Liver (tissue), 9 donors: ENCODE data around the gene TRAPPC12. TPM values are rescaled to one million over a fixed set of nuclear protein-coding genes. Genes with fewer than 3 reads are reported as not detected.

Source experiments
- DNase-seq: peaks from one replicate; pipeline ENCODE4 v3.0.0-alpha.2; 2017; ENCODE audit warnings: low spot score
- H3K27ac ChIP-seq, 2 donors: one replicate each; pipeline ENCODE4 v1.7.0; 2013; ENCODE audit warnings: inconsistent platforms in 2 of 2, low read length in 2 of 2, control low read depth in 1 of 2, low read depth in 1 of 2, mild to moderate bottlenecking in 1 of 2
- H3K27me3 ChIP-seq, 4 donors: one replicate each; pipeline versions ENCODE4 v1.6.1 to v1.7.0; 2013; ENCODE audit warnings: low read length in 3 of 4, inconsistent platforms in 1 of 4, mild to moderate bottlenecking in 1 of 4, moderate library complexity in 1 of 4; ENCODE audit not compliant: control insufficient read depth in 4 of 4, insufficient read depth in 4 of 4
- H3K36me3 ChIP-seq, 4 donors: one replicate each; pipeline versions ENCODE4 v1.6.1 to v1.7.0; 2013; ENCODE audit warnings: low read length in 3 of 4, mild to moderate bottlenecking in 3 of 4, low read depth in 1 of 4, moderate library complexity in 1 of 4; ENCODE audit not compliant: control insufficient read depth in 4 of 4, insufficient read depth in 3 of 4
- H3K4me1 ChIP-seq, 4 donors: one replicate each; pipeline versions ENCODE4 v1.6.1 to v1.7.0; 2013; ENCODE audit warnings: low read length in 3 of 4, mild to moderate bottlenecking in 3 of 4, moderate library complexity in 1 of 4; ENCODE audit not compliant: control insufficient read depth in 4 of 4, insufficient read depth in 4 of 4
- H3K4me3 ChIP-seq, 3 donors: one replicate each; pipeline versions ENCODE4 v1.6.1 to v1.7.0; 2013; ENCODE audit warnings: low read length in 3 of 3, control low read depth in 1 of 3, low read depth in 1 of 3, mild to moderate bottlenecking in 1 of 3
- H3K9ac ChIP-seq, 2 donors: one replicate each; pipeline ENCODE4 v1.7.0; 2013; ENCODE audit warnings: low read length in 2 of 2, mild to moderate bottlenecking in 2 of 2, moderate library complexity in 2 of 2, control low read depth in 1 of 2, low read depth in 1 of 2
- H3K9me3 ChIP-seq, 4 donors: one replicate each; pipeline versions ENCODE4 v1.6.1 to v1.7.0; 2013; ENCODE audit warnings: low read length in 3 of 4; ENCODE audit not compliant: control insufficient read depth in 4 of 4
- EGR1 ChIP-seq, 2 donors: IDR thresholded peaks; 2 replicates each; pipeline ENCODE4 v1.6.1; 2016 to 2018; ENCODE audit warnings: antibody characterized with exemption in 2 of 2, low read depth in 2 of 2
- FOXA1 ChIP-seq: IDR thresholded peaks from 2 replicates; pipeline ENCODE4 v1.6.1; 2016; ENCODE audit warnings: antibody characterized with exemption
- FOXA2 ChIP-seq: IDR thresholded peaks from 2 replicates; pipeline ENCODE4 v1.6.1; 2016; ENCODE audit warnings: antibody characterized with exemption
- GABPA ChIP-seq, 2 donors: IDR thresholded peaks in 1 of 2; conservative IDR thresholded peaks in 1 of 2; 2 replicates each; pipeline ENCODE4 v1.6.1; 2016; ENCODE audit warnings: antibody characterized with exemption in 2 of 2, mild to moderate bottlenecking in 1 of 2, moderate library complexity in 1 of 2
- HNF4A ChIP-seq, 2 donors: conservative IDR thresholded peaks; 2 replicates each; pipeline ENCODE4 v1.6.1; 2016; ENCODE audit warnings: antibody characterized with exemption in 2 of 2, mild to moderate bottlenecking in 2 of 2
- HNF4G ChIP-seq: IDR thresholded peaks from 2 replicates; pipeline ENCODE4 v1.6.1; 2016; ENCODE audit warnings: antibody characterized with exemption
- JUND ChIP-seq, 2 donors: IDR thresholded peaks; 2 replicates each; pipeline ENCODE4 v1.6.1; 2016; ENCODE audit warnings: antibody characterized with exemption in 2 of 2
- NR2F2 ChIP-seq: IDR thresholded peaks from 2 replicates; pipeline ENCODE4 v1.6.1; 2016; ENCODE audit warnings: antibody characterized with exemption
- RAD21 ChIP-seq, 2 donors: IDR thresholded peaks; 2 replicates each; pipeline ENCODE4 v1.6.1; 2016; ENCODE audit warnings: antibody characterized with exemption in 2 of 2, mild to moderate bottlenecking in 2 of 2
- RXRA ChIP-seq, 2 donors: IDR thresholded peaks; 2 replicates each; pipeline ENCODE4 v1.6.1; 2017 to 2018; ENCODE audit warnings: antibody characterized with exemption in 2 of 2, mild to moderate bottlenecking in 1 of 2
- SP1 ChIP-seq: IDR thresholded peaks from 2 replicates; pipeline ENCODE4 v1.6.1; 2018; ENCODE audit warnings: antibody characterized with exemption, mild to moderate bottlenecking
- TAF1 ChIP-seq: conservative IDR thresholded peaks from 2 replicates; pipeline ENCODE4 v1.6.1; 2016; ENCODE audit warnings: antibody characterized with exemption, mild to moderate bottlenecking
- YY1 ChIP-seq: IDR thresholded peaks from 2 replicates; pipeline ENCODE4 v1.6.1; 2016; ENCODE audit warnings: antibody characterized with exemption, mild to moderate bottlenecking
- WGBS: extraction: QIAGEN DNeasy Blood & Tissue Kit; methylation state at CpG from one replicate; pipeline ENCODE4 v1.1.7; 2013; 5-methylcytosine and 5-hydroxymethylcytosine counted together
- polyA plus RNA-seq, 2 donors: library from polyadenylated mRNA; stranded (reverse) in 1 of 2; unstranded in 1 of 2; fragments of 200-250 nt in 1 of 2; fragments of >200 nt in 1 of 2; fragmentation: Nextera tagmentation in 1 of 2; extraction: Ambion mirVana in 1 of 2; gene quantifications; one replicate each; pipeline versions ENCODE4 v1.2.1 to v1.2.3, GENCODE V29; 2013 to 2015
- total RNA-seq, 2 donors: library from RNA; depleted of rRNA; stranded (reverse); fragments of >200 nt; gene quantifications; one replicate each; pipeline ENCODE4 v1.2.3, GENCODE V29; 2014
- TF ChIP-seq, protein P1 (sequence below): IDR thresholded peaks from 2 replicates; pipeline ENCODE4 v1.6.1; 2016; ENCODE audit warnings: antibody characterized with exemption
- TF ChIP-seq, protein P2 (sequence below): IDR thresholded peaks from 2 replicates; pipeline ENCODE4 v1.6.1; 2016; ENCODE audit warnings: antibody characterized with exemption, mild to moderate bottlenecking
- TF ChIP-seq, protein P3 (sequence below): IDR thresholded peaks from 2 replicates; pipeline ENCODE4 v1.6.1; 2016; ENCODE audit warnings: antibody characterized with exemption
- TF ChIP-seq, protein P4 (sequence below): fragments of 150-350 bp; IDR thresholded peaks from 2 replicates; pipeline ENCODE4 v1.5.1; 2017; ENCODE audit warnings: improper control_type of control experiment, low read depth, low read length; ENCODE audit not compliant: missing input control
- donor health status: healthy.
- donor health status: healthy.
- donor health status: healthy.
- donor health status: healthy.
- donor health status: healthy.

TRAPPC12 gene
- total and polyA plus RNA-seq, 4 donors: 30.2 to 60.9 (median 39.7) TPM

DNA sequence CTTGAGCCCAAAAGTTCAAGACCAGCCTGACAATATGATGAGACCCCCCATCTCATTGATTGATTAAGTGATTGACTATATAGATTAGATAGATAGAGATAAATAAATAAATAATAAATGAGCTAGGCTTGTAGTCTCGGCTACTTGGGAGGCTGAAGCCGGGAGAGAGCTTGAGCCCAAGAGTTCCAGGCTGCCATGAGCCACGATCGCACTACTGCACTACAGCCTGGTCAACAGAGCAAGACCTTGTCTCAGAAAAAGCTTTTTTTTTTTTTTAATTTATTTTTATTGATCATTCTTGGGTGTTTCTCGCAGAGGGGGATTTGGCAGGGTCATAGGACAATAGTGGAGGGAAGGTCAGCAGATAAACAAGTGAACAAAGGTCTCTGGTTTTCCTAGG is 14.3 kb upstream of the TRAPPC12 start:
- Histone ChIP-seq H3K9ac (no peak overlapping the region), H3K27ac (no peak overlapping the region), H3K36me3 (no peaks in the 10 kb centered on the region), H3K27me3 (no peaks in the 10 kb centered on the region), H3K4me3 (no peak overlapping the region), H3K9me3 (no peaks in the 10 kb centered on the region), H3K4me1 (peaks cover 0 to 4% (median 0%) of the 10 kb centered on the region in 4 donors)
- 83% methylated on average over 5 of the region's 5 CpGs for WGBS
- DNase-seq: no peak
- TF ChIP-seq JUND (IDR thresholded peaks at IDR 0.05) (no peak), SP1 (no peak), FOXA2 (no peak)
- TF ChIP-seq, protein P1, sequence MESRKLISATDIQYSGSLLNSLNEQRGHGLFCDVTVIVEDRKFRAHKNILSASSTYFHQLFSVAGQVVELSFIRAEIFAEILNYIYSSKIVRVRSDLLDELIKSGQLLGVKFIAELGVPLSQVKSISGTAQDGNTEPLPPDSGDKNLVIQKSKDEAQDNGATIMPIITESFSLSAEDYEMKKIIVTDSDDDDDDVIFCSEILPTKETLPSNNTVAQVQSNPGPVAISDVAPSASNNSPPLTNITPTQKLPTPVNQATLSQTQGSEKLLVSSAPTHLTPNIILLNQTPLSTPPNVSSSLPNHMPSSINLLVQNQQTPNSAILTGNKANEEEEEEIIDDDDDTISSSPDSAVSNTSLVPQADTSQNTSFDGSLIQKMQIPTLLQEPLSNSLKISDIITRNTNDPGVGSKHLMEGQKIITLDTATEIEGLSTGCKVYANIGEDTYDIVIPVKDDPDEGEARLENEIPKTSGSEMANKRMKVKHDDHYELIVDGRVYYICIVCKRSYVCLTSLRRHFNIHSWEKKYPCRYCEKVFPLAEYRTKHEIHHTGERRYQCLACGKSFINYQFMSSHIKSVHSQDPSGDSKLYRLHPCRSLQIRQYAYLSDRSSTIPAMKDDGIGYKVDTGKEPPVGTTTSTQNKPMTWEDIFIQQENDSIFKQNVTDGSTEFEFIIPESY: no peak
- TF ChIP-seq, protein P2, sequence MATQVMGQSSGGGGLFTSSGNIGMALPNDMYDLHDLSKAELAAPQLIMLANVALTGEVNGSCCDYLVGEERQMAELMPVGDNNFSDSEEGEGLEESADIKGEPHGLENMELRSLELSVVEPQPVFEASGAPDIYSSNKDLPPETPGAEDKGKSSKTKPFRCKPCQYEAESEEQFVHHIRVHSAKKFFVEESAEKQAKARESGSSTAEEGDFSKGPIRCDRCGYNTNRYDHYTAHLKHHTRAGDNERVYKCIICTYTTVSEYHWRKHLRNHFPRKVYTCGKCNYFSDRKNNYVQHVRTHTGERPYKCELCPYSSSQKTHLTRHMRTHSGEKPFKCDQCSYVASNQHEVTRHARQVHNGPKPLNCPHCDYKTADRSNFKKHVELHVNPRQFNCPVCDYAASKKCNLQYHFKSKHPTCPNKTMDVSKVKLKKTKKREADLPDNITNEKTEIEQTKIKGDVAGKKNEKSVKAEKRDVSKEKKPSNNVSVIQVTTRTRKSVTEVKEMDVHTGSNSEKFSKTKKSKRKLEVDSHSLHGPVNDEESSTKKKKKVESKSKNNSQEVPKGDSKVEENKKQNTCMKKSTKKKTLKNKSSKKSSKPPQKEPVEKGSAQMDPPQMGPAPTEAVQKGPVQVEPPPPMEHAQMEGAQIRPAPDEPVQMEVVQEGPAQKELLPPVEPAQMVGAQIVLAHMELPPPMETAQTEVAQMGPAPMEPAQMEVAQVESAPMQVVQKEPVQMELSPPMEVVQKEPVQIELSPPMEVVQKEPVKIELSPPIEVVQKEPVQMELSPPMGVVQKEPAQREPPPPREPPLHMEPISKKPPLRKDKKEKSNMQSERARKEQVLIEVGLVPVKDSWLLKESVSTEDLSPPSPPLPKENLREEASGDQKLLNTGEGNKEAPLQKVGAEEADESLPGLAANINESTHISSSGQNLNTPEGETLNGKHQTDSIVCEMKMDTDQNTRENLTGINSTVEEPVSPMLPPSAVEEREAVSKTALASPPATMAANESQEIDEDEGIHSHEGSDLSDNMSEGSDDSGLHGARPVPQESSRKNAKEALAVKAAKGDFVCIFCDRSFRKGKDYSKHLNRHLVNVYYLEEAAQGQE: no peak

DNA sequence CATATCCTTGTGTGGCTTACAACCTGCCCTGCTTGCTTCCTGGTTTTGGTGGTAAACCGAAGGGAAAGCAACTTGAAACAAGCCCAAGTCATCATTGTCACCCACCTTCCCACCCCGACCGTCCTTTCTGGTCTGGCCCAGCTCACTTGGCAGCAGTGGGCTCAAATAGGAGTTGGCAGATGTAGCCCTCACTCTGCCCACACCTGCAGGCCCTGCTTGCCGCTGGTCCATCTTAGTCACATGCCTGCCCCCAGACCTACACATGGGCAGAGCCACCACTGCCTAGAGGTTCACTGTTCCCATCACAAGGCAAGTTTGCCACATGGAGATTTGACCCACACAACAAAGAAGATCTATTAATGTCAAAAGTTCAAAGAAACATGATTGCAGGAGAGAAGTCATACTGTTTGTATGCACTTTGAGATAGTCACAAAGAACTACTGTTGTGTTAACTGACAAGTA is 11.2 kb upstream of the TRAPPC12 start:
- H3K27me3 ChIP-seq: no peaks in the 10 kb centered on the region
- no peak for DNase-seq
- no peaks in the 10 kb centered on the region for H3K9me3 ChIP-seq
- H3K9ac ChIP-seq: no peak overlapping the region
- peaks cover 0 to 2% (median 0%) of the 10 kb centered on the region in 4 donors for H3K4me1 ChIP-seq
- WGBS: 98% methylated on average over 4 of the region's 4 CpGs
- TF ChIP-seq HNF4A (conservative IDR thresholded peaks at IDR 0.05): no peak
- TF ChIP-seq RXRA (IDR thresholded peaks at IDR 0.05): no peak
- TF ChIP-seq, protein P3, sequence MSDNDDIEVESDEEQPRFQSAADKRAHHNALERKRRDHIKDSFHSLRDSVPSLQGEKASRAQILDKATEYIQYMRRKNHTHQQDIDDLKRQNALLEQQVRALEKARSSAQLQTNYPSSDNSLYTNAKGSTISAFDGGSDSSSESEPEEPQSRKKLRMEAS: no peak
- TF ChIP-seq SP1: no peak
- TF ChIP-seq, protein P4, sequence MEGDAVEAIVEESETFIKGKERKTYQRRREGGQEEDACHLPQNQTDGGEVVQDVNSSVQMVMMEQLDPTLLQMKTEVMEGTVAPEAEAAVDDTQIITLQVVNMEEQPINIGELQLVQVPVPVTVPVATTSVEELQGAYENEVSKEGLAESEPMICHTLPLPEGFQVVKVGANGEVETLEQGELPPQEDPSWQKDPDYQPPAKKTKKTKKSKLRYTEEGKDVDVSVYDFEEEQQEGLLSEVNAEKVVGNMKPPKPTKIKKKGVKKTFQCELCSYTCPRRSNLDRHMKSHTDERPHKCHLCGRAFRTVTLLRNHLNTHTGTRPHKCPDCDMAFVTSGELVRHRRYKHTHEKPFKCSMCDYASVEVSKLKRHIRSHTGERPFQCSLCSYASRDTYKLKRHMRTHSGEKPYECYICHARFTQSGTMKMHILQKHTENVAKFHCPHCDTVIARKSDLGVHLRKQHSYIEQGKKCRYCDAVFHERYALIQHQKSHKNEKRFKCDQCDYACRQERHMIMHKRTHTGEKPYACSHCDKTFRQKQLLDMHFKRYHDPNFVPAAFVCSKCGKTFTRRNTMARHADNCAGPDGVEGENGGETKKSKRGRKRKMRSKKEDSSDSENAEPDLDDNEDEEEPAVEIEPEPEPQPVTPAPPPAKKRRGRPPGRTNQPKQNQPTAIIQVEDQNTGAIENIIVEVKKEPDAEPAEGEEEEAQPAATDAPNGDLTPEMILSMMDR: no peak
- no peak for TF ChIP-seq TAF1
- TF ChIP-seq JUND (IDR thresholded peaks at IDR 0.05): no peak
- no peak for TF ChIP-seq EGR1 (IDR thresholded peaks at IDR 0.05; ENCODE audit: low read depth in 2 of 2)
- TF ChIP-seq FOXA2: no peak
- no peak for TF ChIP-seq YY1
- no peak for TF ChIP-seq RAD21 (IDR thresholded peaks at IDR 0.05)
- TF ChIP-seq NR2F2: no peak
- TF ChIP-seq, protein P1: no peak
- no peak for TF ChIP-seq HNF4G
- TF ChIP-seq, protein P2: no peak
- no peak for TF ChIP-seq GABPA (IDR thresholded peaks at IDR 0.05 in 1 of 2, conservative IDR thresholded peaks at IDR 0.05 in 1 of 2)
- TF ChIP-seq FOXA1: no peak
- H3K27ac ChIP-seq: no peak overlapping the region
- H3K4me3 ChIP-seq: no peak overlapping the region
- no peaks in the 10 kb centered on the region for H3K36me3 ChIP-seq
